HG02588 (cell line): ENCODE measurements around the gene TAAR9.
"Not testable (repeated sequence)": the region's sequence is repeated elsewhere in the genome, so short reads cannot be mapped to it uniquely, and the experiment has no call there.

Source experiments
- ATAC-seq: cut with Tn5 transposase; IDR thresholded peaks from one replicate; pipeline ENCODE4 v1.9.1; 2021; ENCODE audit warnings: mild to moderate bottlenecking, moderate library complexity; ENCODE audit not compliant: unreplicated experiment

Gene TAAR9

GRCh38 chr6:132513831-132514545, 24.1 kb upstream of the TAAR9 start:
- no peak for ATAC-seq

- no peak for ATAC-seq
Measured at GRCh38 chr6:132515386-132515785, 22.7 kb upstream of the TAAR9 start.

GRCh38 chr6:132520953-132521352, 17.1 kb upstream of the TAAR9 start:
- no peak for ATAC-seq

GRCh38 chr6:132524646-132525045, 13.4 kb upstream of the TAAR9 start:
- no peak for ATAC-seq

- ATAC-seq: no peak
Measured at GRCh38 chr6:132525866-132526265, 12.2 kb upstream of the TAAR9 start.

GRCh38 chr6:132526461-132526860, 11.6 kb upstream of the TAAR9 start:
- no peak for ATAC-seq

- ATAC-seq: no peak
Measured at GRCh38 chr6:132527791-132528190, 10.3 kb upstream of the TAAR9 start.

GRCh38 chr6:132530293-132530974, 7.6 kb upstream of the TAAR9 start:
- ATAC-seq: peak; percentile 71

GRCh38 chr6:132534546-132534945, 3.5 kb upstream of the TAAR9 start:
- ATAC-seq: not testable (repeated sequence)

GRCh38 chr6:132537145-132537544, 932 bp upstream of the TAAR9 start:
- ATAC-seq: no peak

- no peak for ATAC-seq
Measured at GRCh38 chr6:132544826-132545225, 6.7 kb downstream of the TAAR9 start.

- no peak for ATAC-seq
Measured at GRCh38 chr6:132548746-132549463, 10.8 kb downstream of the TAAR9 start.

- ATAC-seq: no peak
Measured at GRCh38 chr6:132551214-132551613, 13.1 kb downstream of the TAAR9 start.

GRCh38 chr6:132552372-132552771, 14.3 kb downstream of the TAAR9 start, which contains the start of gene TAAR8:
TSS of gene TAAR8 (plus strand) at chr6:132552672. CDS start at chr6:132552693, 21 bp downstream.
- ATAC-seq: no peak

GRCh38 chr6:132560087-132560486, 22.0 kb downstream of the TAAR9 start:
- ATAC-seq: not testable (repeated sequence)

GRCh38 chr6:132566404-132566803, 28.3 kb downstream of the TAAR9 start:
- no peak for ATAC-seq

- no peak for ATAC-seq
Measured at GRCh38 chr6:132567566-132567965, 29.5 kb downstream of the TAAR9 start.

- ATAC-seq: no peak
Measured at GRCh38 chr6:132568611-132569010, 30.5 kb downstream of the TAAR9 start.

- no peak for ATAC-seq
Measured at GRCh38 chr6:132569170-132569569, 31.1 kb downstream of the TAAR9 start.

GRCh38 chr6:132570221-132570777, 32.2 kb downstream of the TAAR9 start, which contains the start of gene TAAR6:
TSS of gene TAAR6 (plus strand) at chr6:132570322. CDS start at chr6:132570322, 0 bp downstream.
- no peak for ATAC-seq

GRCh38 chr6:132571774-132572173, 33.7 kb downstream of the TAAR9 start:
- ATAC-seq: no peak
